ENCODE measurements around the gene NAPG.
"Not testable (repeated sequence)": the region's sequence is repeated elsewhere in the genome, so short reads cannot be mapped to it uniquely, and the experiment has no call there.

- not testable (repeated sequence) for TF ChIP-seq CTCF, POLR2A (IDR thresholded peaks at IDR 0.05)
Observed at GRCh38 chr18:10577842-10578572, 52.2 kb downstream of the NAPG start.
